HepG2 (cell line): ENCODE results near the gene AP1S3. TPM values are rescaled to one million over a fixed set of nuclear protein-coding genes. Genes with fewer than 3 reads are reported as not detected.

ENCODE experiments used
- ARNT2 ChIP-seq: sonication (generic); formaldehyde crosslinking; IDR thresholded peaks from 2 replicates; pipeline ENCODE4 v1.8.0; 2022; ENCODE audit warnings: mild to moderate bottlenecking, low read depth, missing genetic modification reagents, moderate library complexity
- ATF7 ChIP-seq, 2 experiments: fragments of 450-650 bp in 1 of 2; sonication (generic) in 1 of 2; formaldehyde crosslinking in 1 of 2; IDR thresholded peaks; 2 replicates each; pipeline versions ENCODE4 v1.4.0 to v1.6.1; 2016 to 2020; ENCODE audit warnings: antibody characterized with exemption in 1 of 2, mild to moderate bottlenecking in 1 of 2, missing genetic modification reagents in 1 of 2
- CREB1 ChIP-seq, 2 experiments: fragments of 450-650 bp in 1 of 2; IDR thresholded peaks; 2 replicates each; pipeline ENCODE4 v1.6.1; 2016 to 2017; ENCODE audit warnings: control low read depth in 1 of 2, mild to moderate bottlenecking in 1 of 2, missing compliant biosample characterization in 1 of 2, missing genetic modification characterization in 1 of 2
- SKI ChIP-seq: fragments of 450-650 bp; IDR thresholded peaks from one replicate; pipeline ENCODE4 v1.6.1; 2018; ENCODE audit warnings: mild to moderate bottlenecking; ENCODE audit not compliant: partially characterized antibody
- STAT5B ChIP-seq: sonication (generic); formaldehyde crosslinking; IDR thresholded peaks from 2 replicates; pipeline ENCODE4 v1.4.0; 2020; ENCODE audit warnings: missing genetic modification reagents
- TARDBP ChIP-seq: sonication (generic); formaldehyde crosslinking; IDR thresholded peaks from 2 replicates; pipeline ENCODE4 v1.8.0; 2022; ENCODE audit warnings: mild to moderate bottlenecking, missing genetic modification reagents
- ZBTB7A ChIP-seq: sonication (generic); formaldehyde crosslinking; IDR thresholded peaks from 2 replicates; pipeline ENCODE4 v1.8.0; 2022; ENCODE audit warnings: mild to moderate bottlenecking, missing genetic modification reagents
- ZFP41 ChIP-seq: sonication (generic); formaldehyde crosslinking; IDR thresholded peaks from 2 replicates; pipeline ENCODE4 v1.4.0; 2020; ENCODE audit warnings: mild to moderate bottlenecking, missing genetic modification reagents, borderline replicate concordance
- ZNF232 ChIP-seq: sonication (generic); formaldehyde crosslinking; IDR thresholded peaks from 2 replicates; pipeline ENCODE4 v1.4.0; 2020; ENCODE audit warnings: missing genetic modification reagents, borderline replicate concordance
- polyA plus RNA-seq, 8 experiments: library from polyadenylated mRNA; depleted of rRNA in 3 of 8; stranded (reverse) in 7 of 8; unstranded in 1 of 8; fragments of >200 nt; fragmentation: Illumina TruSeq in 4 of 8; extraction: Trizol in 4 of 8; gene quantifications; 2 replicates each; pipeline versions ENCODE4 v1.2.1 to v1.2.3, GENCODE V29; 2011 to 2016; ENCODE audit warnings: low read depth in 4 of 8, missing spikeins in 1 of 8, mixed read lengths in 1 of 8; ENCODE audit not compliant: insufficient read depth in 1 of 8
- total RNA-seq, 5 experiments: library from RNA; depleted of rRNA; stranded (reverse); fragments of >200 nt; fragmentation: Illumina TruSeq; extraction: Trizol; gene quantifications; 2 replicates each; pipeline ENCODE4 v1.2.3, GENCODE V29; 2016; ENCODE audit warnings: low read depth in 1 of 5
- TF ChIP-seq, protein P1 (sequence below): sonication (generic); formaldehyde crosslinking; IDR thresholded peaks from 2 replicates; pipeline ENCODE4 v1.8.0; 2022; ENCODE audit warnings: mild to moderate bottlenecking, missing genetic modification reagents
- TF ChIP-seq, protein P2 (sequence below): sonication (generic); formaldehyde crosslinking; IDR thresholded peaks from 2 replicates; pipeline ENCODE4 v1.8.0; 2022; ENCODE audit warnings: mild to moderate bottlenecking, missing genetic modification reagents; ENCODE audit not compliant: insufficient replicate concordance
- TF ChIP-seq, protein P3 (sequence below): IDR thresholded peaks from 2 replicates; pipeline ENCODE4 v1.4.0; 2020; ENCODE audit warnings: mild to moderate bottlenecking, missing genetic modification reagents
- TF ChIP-seq, protein P4 (sequence below): sonication (generic); formaldehyde crosslinking; conservative IDR thresholded peaks from 2 replicates; pipeline ENCODE4 v1.4.0; 2020; ENCODE audit warnings: missing genetic modification reagents
- TF ChIP-seq, protein P5 (sequence below): sonication (generic); formaldehyde crosslinking; IDR thresholded peaks from 2 replicates; pipeline ENCODE4 v1.4.0; 2020; ENCODE audit warnings: low read depth, mild to moderate bottlenecking, missing genetic modification reagents
- TF ChIP-seq, protein P6 (sequence below): sonication (generic); formaldehyde crosslinking; IDR thresholded peaks from 2 replicates; pipeline ENCODE4 v1.8.0; 2022; ENCODE audit warnings: low read depth, missing genetic modification reagents

Gene AP1S3
- total and polyA plus RNA-seq, 2 of the 13 experiments (the other 11 are each of a cell fraction or from before 2014, with no cell fraction given), result 3.0 to 16.3 TPM

DNA sequence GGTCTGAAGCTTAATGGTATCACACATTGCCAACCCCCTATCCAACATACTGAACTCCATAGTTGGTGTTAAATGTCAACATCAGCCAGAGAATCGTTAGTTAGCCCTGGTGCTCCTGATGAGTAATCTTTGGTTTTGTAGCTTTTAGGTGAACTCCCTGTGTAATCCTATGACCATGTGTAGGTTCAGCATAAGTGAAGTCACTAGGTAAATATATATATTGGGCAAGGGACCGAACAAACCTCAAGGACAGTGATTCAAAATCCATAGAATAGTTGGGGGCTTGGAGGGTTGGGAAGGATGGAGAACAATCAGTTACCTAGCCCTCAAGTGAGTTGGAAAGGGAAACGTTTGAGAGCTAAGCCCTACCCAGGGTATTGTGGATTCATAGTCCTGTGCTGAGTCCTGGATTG is 16.0 kb upstream of the AP1S3 start (continued):
- TF ChIP-seq, protein P1, sequence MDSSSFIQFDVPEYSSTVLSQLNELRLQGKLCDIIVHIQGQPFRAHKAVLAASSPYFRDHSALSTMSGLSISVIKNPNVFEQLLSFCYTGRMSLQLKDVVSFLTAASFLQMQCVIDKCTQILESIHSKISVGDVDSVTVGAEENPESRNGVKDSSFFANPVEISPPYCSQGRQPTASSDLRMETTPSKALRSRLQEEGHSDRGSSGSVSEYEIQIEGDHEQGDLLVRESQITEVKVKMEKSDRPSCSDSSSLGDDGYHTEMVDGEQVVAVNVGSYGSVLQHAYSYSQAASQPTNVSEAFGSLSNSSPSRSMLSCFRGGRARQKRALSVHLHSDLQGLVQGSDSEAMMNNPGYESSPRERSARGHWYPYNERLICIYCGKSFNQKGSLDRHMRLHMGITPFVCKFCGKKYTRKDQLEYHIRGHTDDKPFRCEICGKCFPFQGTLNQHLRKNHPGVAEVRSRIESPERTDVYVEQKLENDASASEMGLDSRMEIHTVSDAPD (CRISPR knock-in tag), result peak; percentile 89
- TF ChIP-seq ATF7 (IDR thresholded peaks at IDR 0.05), result peak; percentile 54
- TF ChIP-seq ATF7 (CRISPR knock-in tag; IDR thresholded peaks at IDR 0.05), result no peak
- TF ChIP-seq ZFP41 (CRISPR knock-in tag), result no peak
- no peak for TF ChIP-seq CREB1 (IDR thresholded peaks at IDR 0.05)
- peak; percentile 69 for TF ChIP-seq CREB1 (CRISPR knock-in tag; IDR thresholded peaks at IDR 0.05)
- TF ChIP-seq, protein P2, sequence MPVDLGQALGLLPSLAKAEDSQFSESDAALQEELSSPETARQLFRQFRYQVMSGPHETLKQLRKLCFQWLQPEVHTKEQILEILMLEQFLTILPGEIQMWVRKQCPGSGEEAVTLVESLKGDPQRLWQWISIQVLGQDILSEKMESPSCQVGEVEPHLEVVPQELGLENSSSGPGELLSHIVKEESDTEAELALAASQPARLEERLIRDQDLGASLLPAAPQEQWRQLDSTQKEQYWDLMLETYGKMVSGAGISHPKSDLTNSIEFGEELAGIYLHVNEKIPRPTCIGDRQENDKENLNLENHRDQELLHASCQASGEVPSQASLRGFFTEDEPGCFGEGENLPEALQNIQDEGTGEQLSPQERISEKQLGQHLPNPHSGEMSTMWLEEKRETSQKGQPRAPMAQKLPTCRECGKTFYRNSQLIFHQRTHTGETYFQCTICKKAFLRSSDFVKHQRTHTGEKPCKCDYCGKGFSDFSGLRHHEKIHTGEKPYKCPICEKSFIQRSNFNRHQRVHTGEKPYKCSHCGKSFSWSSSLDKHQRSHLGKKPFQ (CRISPR knock-in tag), result no peak
- TF ChIP-seq, protein P3, sequence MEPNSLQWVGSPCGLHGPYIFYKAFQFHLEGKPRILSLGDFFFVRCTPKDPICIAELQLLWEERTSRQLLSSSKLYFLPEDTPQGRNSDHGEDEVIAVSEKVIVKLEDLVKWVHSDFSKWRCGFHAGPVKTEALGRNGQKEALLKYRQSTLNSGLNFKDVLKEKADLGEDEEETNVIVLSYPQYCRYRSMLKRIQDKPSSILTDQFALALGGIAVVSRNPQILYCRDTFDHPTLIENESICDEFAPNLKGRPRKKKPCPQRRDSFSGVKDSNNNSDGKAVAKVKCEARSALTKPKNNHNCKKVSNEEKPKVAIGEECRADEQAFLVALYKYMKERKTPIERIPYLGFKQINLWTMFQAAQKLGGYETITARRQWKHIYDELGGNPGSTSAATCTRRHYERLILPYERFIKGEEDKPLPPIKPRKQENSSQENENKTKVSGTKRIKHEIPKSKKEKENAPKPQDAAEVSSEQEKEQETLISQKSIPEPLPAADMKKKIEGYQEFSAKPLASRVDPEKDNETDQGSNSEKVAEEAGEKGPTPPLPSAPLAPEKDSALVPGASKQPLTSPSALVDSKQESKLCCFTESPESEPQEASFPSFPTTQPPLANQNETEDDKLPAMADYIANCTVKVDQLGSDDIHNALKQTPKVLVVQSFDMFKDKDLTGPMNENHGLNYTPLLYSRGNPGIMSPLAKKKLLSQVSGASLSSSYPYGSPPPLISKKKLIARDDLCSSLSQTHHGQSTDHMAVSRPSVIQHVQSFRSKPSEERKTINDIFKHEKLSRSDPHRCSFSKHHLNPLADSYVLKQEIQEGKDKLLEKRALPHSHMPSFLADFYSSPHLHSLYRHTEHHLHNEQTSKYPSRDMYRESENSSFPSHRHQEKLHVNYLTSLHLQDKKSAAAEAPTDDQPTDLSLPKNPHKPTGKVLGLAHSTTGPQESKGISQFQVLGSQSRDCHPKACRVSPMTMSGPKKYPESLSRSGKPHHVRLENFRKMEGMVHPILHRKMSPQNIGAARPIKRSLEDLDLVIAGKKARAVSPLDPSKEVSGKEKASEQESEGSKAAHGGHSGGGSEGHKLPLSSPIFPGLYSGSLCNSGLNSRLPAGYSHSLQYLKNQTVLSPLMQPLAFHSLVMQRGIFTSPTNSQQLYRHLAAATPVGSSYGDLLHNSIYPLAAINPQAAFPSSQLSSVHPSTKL (CRISPR knock-in tag), result peak; percentile 81
- TF ChIP-seq, protein P4, sequence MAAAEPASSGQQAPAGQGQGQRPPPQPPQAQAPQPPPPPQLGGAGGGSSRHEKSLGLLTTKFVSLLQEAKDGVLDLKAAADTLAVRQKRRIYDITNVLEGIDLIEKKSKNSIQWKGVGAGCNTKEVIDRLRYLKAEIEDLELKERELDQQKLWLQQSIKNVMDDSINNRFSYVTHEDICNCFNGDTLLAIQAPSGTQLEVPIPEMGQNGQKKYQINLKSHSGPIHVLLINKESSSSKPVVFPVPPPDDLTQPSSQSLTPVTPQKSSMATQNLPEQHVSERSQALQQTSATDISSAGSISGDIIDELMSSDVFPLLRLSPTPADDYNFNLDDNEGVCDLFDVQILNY, result no peak
- TF ChIP-seq ARNT2 (CRISPR knock-in tag), result no peak
- TF ChIP-seq STAT5B (CRISPR knock-in tag), result no peak
- 0 out of 2 replicates have a peak, but pooled peaks have one; percentile 20 for TF ChIP-seq TARDBP
- TF ChIP-seq SKI, result no peak
- TF ChIP-seq, protein P5, sequence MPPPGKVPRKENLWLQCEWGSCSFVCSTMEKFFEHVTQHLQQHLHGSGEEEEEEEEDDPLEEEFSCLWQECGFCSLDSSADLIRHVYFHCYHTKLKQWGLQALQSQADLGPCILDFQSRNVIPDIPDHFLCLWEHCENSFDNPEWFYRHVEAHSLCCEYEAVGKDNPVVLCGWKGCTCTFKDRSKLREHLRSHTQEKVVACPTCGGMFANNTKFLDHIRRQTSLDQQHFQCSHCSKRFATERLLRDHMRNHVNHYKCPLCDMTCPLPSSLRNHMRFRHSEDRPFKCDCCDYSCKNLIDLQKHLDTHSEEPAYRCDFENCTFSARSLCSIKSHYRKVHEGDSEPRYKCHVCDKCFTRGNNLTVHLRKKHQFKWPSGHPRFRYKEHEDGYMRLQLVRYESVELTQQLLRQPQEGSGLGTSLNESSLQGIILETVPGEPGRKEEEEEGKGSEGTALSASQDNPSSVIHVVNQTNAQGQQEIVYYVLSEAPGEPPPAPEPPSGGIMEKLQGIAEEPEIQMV (CRISPR knock-in tag), result no peak
- no peak for TF ChIP-seq ZBTB7A (CRISPR knock-in tag)
- peak; percentile 98 for TF ChIP-seq ZNF232 (CRISPR knock-in tag)
- TF ChIP-seq, protein P6, sequence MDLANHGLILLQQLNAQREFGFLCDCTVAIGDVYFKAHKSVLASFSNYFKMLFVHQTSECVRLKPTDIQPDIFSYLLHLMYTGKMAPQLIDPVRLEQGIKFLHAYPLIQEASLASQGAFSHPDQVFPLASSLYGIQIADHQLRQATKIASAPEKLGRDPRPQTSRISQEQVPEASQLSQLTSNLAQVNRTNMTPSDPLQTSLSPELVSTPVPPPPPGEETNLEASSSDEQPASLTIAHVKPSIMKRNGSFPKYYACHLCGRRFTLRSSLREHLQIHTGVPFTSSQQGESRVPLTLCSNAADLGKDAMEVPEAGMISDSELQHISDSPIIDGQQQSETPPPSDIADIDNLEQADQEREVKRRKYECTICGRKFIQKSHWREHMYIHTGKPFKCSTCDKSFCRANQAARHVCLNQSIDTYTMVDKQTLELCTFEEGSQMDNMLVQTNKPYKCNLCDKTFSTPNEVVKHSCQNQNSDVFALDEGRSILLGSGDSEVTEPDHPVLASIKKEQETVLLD (CRISPR knock-in tag), result no peak
